ENCODE measurements around the gene PRSS53. TPM values are rescaled to one million over a fixed set of nuclear protein-coding genes. Genes with fewer than 3 reads are reported as not detected.

The PRSS53 gene
- total and polyA plus RNA-seq, 2 experiments from 2014 or later = 0.36 to 2.7 TPM

DNA sequence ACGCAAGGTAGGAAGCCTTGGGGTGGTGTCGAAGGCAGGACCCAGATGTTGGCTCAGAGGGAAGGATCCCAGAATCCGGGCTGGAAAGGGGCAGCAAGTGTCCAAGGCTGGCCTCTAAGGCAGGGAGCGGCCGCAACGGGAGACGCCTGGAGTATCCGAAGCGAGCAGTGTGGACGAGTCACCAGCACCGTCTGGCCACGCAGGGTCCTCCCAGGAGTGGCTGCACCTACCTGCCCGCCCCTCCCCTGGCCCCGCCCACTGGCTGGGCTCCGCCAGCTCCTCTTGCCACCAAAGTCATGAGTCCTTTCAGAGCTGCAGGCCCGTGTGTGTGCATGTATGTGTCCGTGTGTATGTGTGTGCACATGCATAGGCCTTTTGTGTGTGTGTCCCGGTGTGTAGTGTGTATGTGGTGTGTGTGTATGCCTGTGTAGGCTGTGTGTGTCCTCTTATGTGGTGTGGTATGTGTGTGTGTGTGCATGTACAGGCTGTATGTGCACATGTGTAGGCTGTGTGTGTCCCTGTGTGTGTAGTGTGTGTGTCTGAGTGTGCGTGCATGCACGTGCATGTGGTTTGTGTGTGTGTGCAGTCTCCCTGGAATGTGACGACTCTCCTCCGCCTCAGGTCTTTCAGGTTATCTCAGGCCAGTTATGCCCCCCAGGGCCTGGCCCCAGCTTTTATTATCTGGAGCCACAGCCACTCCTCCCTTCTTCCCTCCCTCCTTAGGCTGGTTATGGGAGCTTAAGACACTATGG, 47.0 kb upstream of the PRSS53 start, which contains the start of gene PRSS8:
PRSS8 (minus strand) TSS at position 193 of the 752 bp plus-strand sequence. CDS start 229 bp downstream, outside the sequence.
- peak; percentile 29 for ATAC-seq
- peaks cover 66% of the 10 kb centered on the region for H3K4me1 Mint-ChIP-seq

More for the DNA sequence above, 47.0 kb upstream of the PRSS53 start, which contains the start of gene PRSS8:
- Mint-ChIP-seq H3K36me3 (ENCODE audit: low read depth) (peaks cover 33% of the 10 kb centered on the region), H3K9me3 (no peaks in the 10 kb centered on the region; the same call in 2 of the 3 replicates), H3K4me3 (peak within 1 kb of the TSS; percentile 94), H3K27ac (peak within 1 kb of the TSS; percentile 98), H3K27me3 (ENCODE audit: insufficient read depth, low read depth, poor library complexity) (peaks cover 35% of the 10 kb centered on the region)
- DNase-seq (ENCODE audit: low spot score) = peak; percentile 61
- peaks cover 39% of the 10 kb centered on the region for H3K4me1 ChIP-seq (ENCODE audit: insufficient read depth)
- H3K27me3 ChIP-seq (ENCODE audit: insufficient read depth) = no peaks in the 10 kb centered on the region
- H3K79me2 ChIP-seq (replicated peaks; ENCODE audit: insufficient read depth) = peaks cover 8% of the 10 kb centered on the region; the same call in 1 of the 2 replicates
- H3F3A ChIP-seq (replicated peaks; ENCODE audit: low read depth) = 0 out of 2 replicates have a peak, but pooled peaks cover 3% of the 10 kb centered on the region
- H3K9me2 ChIP-seq (ENCODE audit: insufficient read depth) = no peaks in the 10 kb centered on the region
- H3K4me3 ChIP-seq = peak within 1 kb of the TSS; percentile 94
- peak within 1 kb of the TSS; percentile 79 for H3K4me2 ChIP-seq
- H3K36me3 ChIP-seq (ENCODE audit: insufficient read depth) = peaks cover 9% of the 10 kb centered on the region
- peak within 1 kb of the TSS; percentile 43; the same call in 1 of the 2 replicates for H2AFZ ChIP-seq
- TF ChIP-seq ZNF462 (CRISPR knock-in tag; IDR thresholded peaks at IDR 0.05) (no peak), EZH2 (IDR thresholded peaks at IDR 0.05; ENCODE audit: low read depth, unreplicated experiment) (no peak), ETS1 (IDR thresholded peaks at IDR 0.05) (no peak), POLR2AphosphoS5 (IDR thresholded peaks at IDR 0.05; ENCODE audit: low read depth) (peak; percentile 70), REST (IDR thresholded peaks at IDR 0.05; ENCODE audit: unreplicated experiment) (no peak), CTCF (conservative IDR thresholded peaks at IDR 0.05; ENCODE audit: low read depth in 2 of 2) (no peak), ZNF114 (CRISPR knock-in tag; IDR thresholded peaks at IDR 0.05) (no peak), NANOG (IDR thresholded peaks at IDR 0.05; ENCODE audit: borderline replicate concordance) (no peak), JUNB (IDR thresholded peaks at IDR 0.05; ENCODE audit: unreplicated experiment) (no peak)
- no peaks in the 10 kb centered on the region; the same call in 1 of the 2 replicates for H4K20me1 ChIP-seq (replicated peaks; ENCODE audit: insufficient read depth)
- H3K27ac ChIP-seq (ENCODE audit: low read depth) = peak within 1 kb of the TSS; percentile 97
